Measurements from ENCODE around the gene MTO1. TPM values are rescaled to one million over a fixed set of nuclear protein-coding genes. Genes with fewer than 3 reads are reported as not detected.

MTO1 gene
- total RNA-seq, 1 experiment from 2014 or later: 32.4 TPM

- Mint-ChIP-seq H3K36me3 (peaks cover 64% of the 10 kb centered on the region), H3K27me3 (ENCODE audit: low read depth) (peaks cover 12% of the 10 kb centered on the region), H3K4me3 (peak overlapping the region; percentile 98), H3K4me1 (peaks cover 49% of the 10 kb centered on the region), H3K9me3 (no peaks in the 10 kb centered on the region), H3K27ac (peak overlapping the region; percentile 98)
- CTCF ChIA-PET: no interaction called here
- no peak for ATAC-seq
- POLR2A ChIA-PET: interaction anchor here (0.7 kb wide), 1 partner anchor 63 kb away, joined by 4 read pairs; no protein-coding TSS in a partner anchor
- DNase-seq (ENCODE audit: low spot score): no peak
- TF ChIP-seq MYBL2 (CRISPR knock-in tag; IDR thresholded peaks at IDR 0.05): 0 out of 2 replicates have a peak, but pooled peaks have one; percentile 22
- no peak for TF ChIP-seq ZNF138 (CRISPR knock-in tag; conservative IDR thresholded peaks at IDR 0.05)
- no peak for TF ChIP-seq NR2C2 (CRISPR knock-in tag; IDR thresholded peaks at IDR 0.05)
- peak; percentile 91 for TF ChIP-seq EMX1 (CRISPR knock-in tag; IDR thresholded peaks at IDR 0.05)
- peak; percentile 80; the same call in 1 of the 2 replicates for TF ChIP-seq ZNF532 (CRISPR knock-in tag; IDR thresholded peaks at IDR 0.05; ENCODE audit: borderline replicate concordance)
- TF ChIP-seq E2F4 (CRISPR knock-in tag; IDR thresholded peaks at IDR 0.05; ENCODE audit: borderline replicate concordance, low read depth): no peak
- TF ChIP-seq MLX (CRISPR knock-in tag; IDR thresholded peaks at IDR 0.05): no peak
- no peak for TF ChIP-seq ZSCAN18 (CRISPR knock-in tag; IDR thresholded peaks at IDR 0.05)
- TF ChIP-seq IRF2 (CRISPR knock-in tag; IDR thresholded peaks at IDR 0.05; ENCODE audit: borderline replicate concordance, low read depth): no peak
- no peak for TF ChIP-seq FOXJ3 (CRISPR knock-in tag; IDR thresholded peaks at IDR 0.05; ENCODE audit: borderline replicate concordance)
- peak; percentile 72 for TF ChIP-seq ZNF416 (CRISPR knock-in tag; IDR thresholded peaks at IDR 0.05)
- TF ChIP-seq NFATC4 (CRISPR knock-in tag; IDR thresholded peaks at IDR 0.05): peak; percentile 91
- TF ChIP-seq ZNF425 (CRISPR knock-in tag; conservative IDR thresholded peaks at IDR 0.05): peak; percentile 90
- TF ChIP-seq SMAD4 (CRISPR knock-in tag; IDR thresholded peaks at IDR 0.05): no peak
- TF ChIP-seq ERG (CRISPR knock-in tag; IDR thresholded peaks at IDR 0.05): peak; percentile 93
- peak; percentile 74 for TF ChIP-seq PRRX2 (CRISPR knock-in tag; IDR thresholded peaks at IDR 0.05)
- no peak for TF ChIP-seq ZNF263 (CRISPR knock-in tag; IDR thresholded peaks at IDR 0.05; ENCODE audit: low read depth)
- TF ChIP-seq SOX15 (CRISPR knock-in tag; IDR thresholded peaks at IDR 0.05): no peak
- no peak for TF ChIP-seq TEAD4 (CRISPR knock-in tag; IDR thresholded peaks at IDR 0.05)
- peak; percentile 87 for TF ChIP-seq ZNF671 (CRISPR knock-in tag; IDR thresholded peaks at IDR 0.05)
- no peak for TF ChIP-seq ESRRA (CRISPR knock-in tag; IDR thresholded peaks at IDR 0.05; ENCODE audit: borderline replicate concordance)
- TF ChIP-seq FOXP1 (CRISPR knock-in tag; IDR thresholded peaks at IDR 0.05; ENCODE audit: borderline replicate concordance): no peak
- TF ChIP-seq CREM (CRISPR knock-in tag; IDR thresholded peaks at IDR 0.05): no peak
- TF ChIP-seq USF1 (CRISPR knock-in tag; IDR thresholded peaks at IDR 0.05): no peak
These were observed 55.3 kb downstream of the MTO1 start for GRCh38 chr6:73516514-73517489.

All from WTC11 (cell line).